ENCODE data around the gene ZNF169.
"Not testable (repeated sequence)": the region's sequence is repeated elsewhere in the genome, so short reads cannot be mapped to it uniquely, and the experiment has no call there.

Gene ZNF169

DNA sequence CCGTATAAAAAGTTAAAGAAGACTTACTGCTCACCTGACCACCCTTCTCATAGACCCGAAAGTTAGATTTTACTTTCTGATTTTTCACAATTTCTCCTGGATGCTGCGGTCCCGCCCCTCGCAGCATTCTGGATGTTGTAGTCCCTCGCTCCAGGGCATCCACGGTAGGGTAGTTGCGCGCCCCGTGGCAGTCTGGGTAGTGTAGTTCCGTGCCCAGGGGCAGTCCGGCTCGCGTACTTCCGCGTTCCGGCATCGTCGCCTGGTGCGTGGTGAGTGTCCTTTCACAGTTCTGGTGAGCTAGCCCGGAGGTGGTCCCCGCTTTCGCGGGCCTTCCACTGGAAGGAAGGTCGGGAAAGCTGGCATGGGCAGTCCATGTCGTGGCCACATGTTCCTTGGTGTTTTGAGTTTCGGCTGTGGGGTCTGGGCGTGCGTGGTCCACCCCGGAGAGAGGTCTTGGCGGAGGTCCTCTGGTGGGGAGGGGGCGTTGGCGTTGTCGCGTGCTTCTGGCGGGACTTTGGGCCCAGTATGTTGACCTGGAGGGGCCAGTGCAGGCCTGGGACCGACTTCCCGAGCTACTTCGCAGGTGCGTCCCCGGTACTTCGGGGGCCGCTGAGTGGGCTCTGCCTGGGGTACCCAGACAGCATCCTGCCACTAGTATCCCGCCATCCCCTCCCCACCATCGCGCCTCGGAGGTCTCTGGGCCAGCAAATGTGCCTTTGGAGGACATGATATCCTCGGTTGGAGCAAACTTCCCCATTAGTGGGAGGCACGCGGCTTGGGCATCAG lies at the start of gene ZNF169:
Gene ZNF169, plus strand, starts transcription at position 222 of the 786 bp plus-strand sequence. CDS start 19,515 bp downstream, outside the sequence.
- peak; percentile 89 for DNase-seq (ENCODE audit: low spot score)

DNA sequence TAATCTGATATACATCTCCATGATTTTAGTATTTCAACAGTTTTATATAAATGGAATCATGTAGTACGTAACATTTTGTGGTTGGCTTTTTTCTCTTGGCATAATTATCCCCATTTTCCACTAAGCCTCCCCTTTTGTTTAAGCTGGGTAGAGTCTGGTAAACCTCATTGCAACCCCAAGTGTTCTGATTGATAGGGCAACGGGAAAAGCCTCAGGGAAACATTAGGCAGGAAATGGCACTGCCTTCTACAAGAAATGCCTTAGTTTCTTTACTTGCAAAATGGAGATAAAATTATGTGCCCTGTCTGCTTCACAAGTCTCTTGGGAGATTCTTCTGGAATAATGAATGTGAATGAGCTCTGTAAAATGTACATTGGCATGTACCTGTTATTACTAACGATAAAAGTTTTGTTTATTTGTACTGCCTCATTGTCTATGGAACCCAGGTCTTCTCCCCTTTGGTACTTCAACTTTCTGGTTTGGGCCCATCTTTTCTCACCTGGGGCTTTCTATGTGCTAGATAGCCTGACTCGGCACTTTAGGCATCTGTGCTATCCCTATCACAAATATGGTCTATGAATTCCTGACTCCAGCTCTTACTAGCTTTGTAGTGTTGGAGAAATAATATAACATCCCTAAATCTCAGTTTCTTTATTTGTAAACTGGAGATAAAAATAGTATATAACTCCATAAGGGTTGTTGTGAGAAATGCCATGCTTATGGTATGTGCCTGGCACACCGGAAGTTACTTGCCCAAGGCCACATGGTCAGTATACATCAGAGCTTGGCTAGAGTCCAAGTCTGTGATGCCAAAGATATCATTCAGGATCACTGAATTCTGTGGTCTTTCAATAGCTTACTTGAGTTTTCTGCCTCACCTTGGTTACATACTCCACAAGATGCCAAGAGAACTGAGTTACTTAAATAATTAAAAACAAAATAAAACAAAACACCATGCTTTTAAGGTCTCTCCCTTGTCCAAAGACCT lies 48.2 kb upstream of the ZNF169 start:
- peak; percentile 15 for DNase-seq (ENCODE audit: low spot score)

DNA sequence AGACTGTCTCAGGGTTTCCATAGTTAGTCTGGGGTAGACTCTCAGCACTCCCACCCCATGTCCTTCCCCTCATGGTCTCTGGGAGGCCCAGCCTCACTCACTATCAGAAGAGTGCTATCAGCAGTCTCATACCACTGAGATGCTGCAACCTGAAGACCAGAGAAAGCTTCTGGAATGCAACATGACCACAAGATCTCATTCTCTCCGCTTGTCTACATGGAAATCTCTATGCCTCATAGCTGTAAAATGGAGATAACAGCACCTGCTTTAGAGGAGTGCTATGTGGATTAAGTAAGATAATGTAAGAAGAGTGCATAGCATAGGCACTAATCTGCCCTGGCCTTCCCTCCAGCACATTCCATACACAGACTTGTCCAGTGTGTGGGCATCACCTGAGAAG lies 47.0 kb upstream of the ZNF169 start:
- DNase-seq (ENCODE audit: low spot score), result no peak

DNA sequence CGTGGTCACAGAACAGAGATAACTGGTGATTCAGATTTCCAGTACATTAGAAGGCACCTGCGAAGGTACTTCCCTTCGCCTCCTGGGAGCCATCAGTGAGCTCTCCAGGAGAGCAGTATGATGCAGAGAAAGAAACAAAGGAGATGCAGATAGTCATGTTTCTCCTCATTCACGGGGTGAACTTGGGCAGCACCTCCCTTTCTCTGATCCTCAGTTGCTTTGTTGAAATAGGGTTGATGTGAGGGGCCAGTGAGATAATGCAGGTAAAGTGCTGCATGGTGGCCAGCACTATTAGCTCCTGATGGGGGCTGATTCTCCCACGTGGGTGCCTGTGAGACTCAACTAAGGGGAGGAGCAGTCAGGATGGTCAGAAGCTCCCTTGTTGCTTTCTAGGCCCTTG lies 46.6 kb upstream of the ZNF169 start:
- no peak for DNase-seq (ENCODE audit: low spot score)

DNA sequence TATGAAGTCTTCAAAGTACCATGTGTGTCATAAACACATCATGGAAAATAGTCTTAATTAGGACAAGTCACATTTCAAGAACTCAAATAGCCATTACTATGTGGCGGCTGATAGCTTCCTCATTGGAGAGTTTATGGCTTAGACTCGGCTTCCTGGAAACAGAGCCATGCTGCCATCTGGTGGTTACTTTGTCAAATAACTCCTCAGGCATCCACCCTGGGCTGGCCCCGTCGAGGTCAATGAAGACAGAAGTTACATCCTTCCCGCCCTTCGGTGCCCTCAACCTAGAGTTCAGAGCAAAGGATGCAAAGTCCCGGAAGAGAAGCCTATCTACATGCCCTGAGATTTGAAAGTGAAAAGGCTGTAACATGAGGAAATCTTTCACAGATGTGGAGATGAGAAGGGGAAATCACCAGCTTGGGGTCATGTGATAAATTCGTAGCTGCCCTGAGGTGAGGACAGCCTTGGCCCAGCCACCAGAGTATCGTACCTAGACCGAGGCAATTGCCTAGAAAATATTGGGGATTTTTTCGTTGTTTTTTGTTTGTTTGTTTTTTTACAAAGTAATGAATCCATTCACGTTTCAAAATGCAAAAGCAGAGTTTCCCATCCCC lies 45.5 kb upstream of the ZNF169 start:
- peak; percentile 79 for DNase-seq (ENCODE audit: low spot score)

DNA sequence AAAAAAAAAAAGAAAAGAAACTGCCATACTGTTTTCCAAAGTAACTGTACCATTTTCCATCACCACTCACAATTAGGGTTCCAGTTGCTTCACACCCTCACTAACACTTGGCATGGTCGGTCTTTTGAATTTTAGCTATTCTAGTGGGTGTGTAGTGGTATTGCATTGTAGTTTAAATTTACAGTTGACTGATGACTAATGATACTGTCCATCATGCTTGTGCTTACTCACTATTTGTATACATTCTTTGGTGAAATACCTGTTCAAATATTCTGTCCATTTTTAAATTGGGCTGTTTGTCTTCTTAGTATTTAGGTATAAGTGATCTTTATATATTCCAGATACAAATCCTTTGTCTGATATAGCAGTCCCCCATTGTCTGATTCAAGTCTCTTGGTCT lies 36.2 kb upstream of the ZNF169 start:
- DNase-seq (ENCODE audit: low spot score), result peak; percentile 8

DNA sequence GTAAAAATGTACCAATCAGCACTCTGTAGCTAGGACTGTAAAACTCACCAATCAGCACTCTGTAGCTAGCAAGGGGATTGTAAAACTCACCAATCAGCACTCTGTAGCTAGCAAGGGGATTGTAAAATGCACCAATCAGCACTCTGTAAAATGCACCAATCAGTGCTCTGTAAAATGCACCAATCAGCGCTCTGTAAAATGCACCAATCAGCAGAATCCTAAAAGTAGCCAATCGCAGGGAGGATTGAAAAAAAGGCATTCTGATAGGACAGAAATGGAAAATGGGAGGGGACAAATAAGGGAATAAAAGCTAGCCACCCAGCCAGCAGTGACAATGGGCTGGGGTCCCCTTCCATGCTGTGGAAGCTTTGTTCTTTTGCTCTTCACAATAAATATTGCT lies 33.7 kb upstream of the ZNF169 start:
- DNase-seq (ENCODE audit: low spot score), result not testable (repeated sequence)

DNA sequence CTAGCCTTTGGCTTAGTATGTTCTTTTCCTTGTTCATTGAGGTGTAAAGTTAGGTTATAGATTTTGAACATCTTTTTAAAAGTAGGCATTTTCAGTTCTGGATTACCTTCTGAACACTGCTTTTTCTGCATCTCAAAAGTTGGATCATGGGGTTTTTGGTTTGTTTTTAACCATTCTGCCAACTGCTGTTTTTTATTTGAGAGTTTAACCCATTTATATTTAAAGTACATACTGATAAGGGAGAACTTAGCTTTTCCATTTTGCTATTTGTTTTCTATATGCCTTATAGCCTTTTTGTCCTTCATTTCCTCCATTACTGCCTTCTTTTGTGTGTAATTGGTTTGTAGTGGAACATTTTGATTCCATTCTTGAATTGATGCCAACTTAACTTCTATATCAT lies 30.5 kb upstream of the ZNF169 start:
- no peak for DNase-seq (ENCODE audit: low spot score)

DNA sequence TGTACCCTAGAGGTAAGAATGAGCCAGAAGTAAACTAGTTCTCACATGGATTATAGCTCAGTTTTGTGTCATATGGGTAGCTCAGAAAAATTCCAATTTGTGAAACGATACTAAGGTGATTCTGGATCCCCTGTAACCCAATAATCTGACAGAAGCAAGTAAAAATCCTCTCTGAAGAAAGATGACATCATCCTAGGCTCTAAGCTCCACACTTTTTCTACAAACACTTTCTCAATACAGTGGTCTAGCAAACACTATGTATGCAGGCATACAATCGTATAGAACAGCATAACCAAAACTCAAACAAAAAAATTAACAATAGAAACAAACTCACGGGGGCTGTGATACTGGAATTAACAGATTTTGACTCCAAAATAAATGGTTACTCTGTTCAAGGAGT lies 26.7 kb upstream of the ZNF169 start:
- DNase-seq (ENCODE audit: low spot score), result no peak

DNA sequence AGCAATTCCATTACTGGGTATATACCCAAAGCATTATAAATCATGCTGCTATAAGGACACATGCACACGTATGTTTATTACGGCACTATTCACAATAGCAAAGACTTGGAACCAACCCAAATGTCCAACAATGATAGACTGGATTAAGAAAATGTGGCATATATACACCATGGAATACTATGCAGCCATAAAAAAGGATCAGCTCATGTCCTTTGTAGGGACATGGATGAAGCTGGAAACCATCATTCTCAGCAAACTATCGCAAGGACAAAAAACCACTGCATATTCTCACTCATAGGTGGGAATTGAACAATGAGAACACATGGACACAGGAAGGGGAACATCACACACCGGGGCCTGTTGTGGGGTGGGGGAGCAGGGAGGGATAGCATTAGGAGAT lies 18.0 kb upstream of the ZNF169 start:
- DNase-seq (ENCODE audit: low spot score), result not testable (repeated sequence)

DNA sequence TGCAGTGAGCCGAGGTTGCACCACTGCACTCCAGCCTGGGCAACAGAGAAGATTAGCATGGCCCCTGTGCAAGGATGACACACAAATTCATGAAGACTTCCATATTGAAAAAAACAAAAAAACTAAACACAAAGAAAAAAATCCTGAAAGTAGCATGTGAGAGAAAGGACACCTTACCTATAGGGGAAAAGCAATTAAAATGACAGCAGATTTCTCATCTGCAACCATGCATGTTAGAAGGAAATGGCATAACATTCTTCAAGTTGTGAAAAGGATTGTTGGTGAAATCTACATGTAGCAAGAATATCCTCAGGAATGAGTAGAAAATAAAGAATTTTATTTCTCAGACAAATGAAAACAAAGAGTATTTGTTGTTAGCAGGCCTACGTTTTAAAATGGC lies 13.4 kb upstream of the ZNF169 start:
- DNase-seq (ENCODE audit: low spot score), result no peak

DNA sequence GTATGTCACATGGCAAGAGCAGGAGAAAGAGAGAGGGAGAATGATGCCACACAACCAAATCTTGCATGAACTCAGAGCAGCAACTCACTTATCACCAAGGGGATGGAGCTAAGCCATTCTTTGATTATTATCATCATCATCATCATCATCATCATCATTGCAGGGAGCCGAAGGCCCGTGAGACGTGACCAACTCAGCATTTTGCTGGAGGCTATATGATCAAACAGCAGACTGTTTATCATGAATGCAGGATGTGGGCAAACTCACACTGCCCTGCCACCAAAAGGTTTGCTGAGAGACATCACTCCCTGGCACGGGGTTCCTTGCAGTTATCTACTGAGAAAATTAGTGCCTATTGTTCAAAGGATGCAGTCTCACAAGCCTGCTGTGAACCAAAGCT lies 8.6 kb upstream of the ZNF169 start:
- DNase-seq (ENCODE audit: low spot score), result no peak

DNA sequence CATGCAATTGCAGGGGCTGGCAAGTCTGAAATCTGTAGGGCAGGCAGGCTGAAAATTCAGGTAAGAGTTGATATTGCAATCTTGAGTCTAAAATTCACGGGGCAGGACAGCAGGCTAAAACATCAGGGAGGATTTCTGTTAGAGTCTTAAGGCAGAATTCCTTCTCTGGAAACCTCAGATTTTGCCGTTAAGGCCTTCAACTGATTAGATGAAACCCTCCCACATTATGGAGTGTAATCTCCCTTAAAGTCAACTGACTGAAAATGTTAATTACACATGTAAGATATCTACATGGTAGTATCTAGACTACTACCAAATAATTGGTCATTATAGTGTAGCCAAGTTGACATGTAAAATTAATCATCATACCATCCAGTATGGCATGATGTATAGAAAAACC lies 3.1 kb upstream of the ZNF169 start:
- no peak for DNase-seq (ENCODE audit: low spot score)

DNA sequence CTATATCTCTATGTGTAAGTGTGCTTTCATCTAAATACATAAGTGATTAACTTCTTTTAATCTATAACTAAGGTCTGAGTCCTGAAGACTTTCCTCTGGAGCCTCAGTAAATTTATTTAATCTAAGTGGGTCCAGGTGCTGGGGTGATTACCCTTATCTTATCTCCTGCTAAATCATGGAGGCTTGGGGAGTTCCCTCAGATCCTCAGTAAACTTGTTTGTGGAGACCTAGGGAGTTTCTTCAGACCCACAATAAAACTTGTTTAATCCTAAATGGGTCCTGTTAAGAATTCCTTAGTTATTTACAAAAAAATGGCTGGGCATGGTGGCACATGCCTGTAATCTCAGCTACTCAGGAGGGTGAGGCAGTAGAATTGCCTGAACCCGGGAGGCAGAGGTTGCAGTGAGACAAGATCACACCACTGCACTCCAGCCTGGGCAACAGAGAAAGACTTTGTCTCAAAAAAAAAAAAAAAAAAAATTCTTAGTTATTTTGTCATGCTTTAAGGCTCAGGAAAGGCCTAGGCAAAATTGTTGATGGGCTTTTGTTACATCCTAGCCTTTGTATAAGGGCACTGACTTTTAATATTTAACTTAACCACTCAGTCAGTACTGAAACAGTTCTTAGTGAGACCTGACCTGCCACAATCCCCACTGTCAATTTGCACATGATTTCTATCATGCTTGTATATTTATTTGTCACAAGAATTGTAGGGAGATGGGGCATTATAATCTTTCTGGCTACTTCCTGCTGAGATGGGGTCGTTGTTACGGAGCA lies 6.7 kb downstream of the ZNF169 start:
- DNase-seq (ENCODE audit: low spot score), result peak; percentile 17

DNA sequence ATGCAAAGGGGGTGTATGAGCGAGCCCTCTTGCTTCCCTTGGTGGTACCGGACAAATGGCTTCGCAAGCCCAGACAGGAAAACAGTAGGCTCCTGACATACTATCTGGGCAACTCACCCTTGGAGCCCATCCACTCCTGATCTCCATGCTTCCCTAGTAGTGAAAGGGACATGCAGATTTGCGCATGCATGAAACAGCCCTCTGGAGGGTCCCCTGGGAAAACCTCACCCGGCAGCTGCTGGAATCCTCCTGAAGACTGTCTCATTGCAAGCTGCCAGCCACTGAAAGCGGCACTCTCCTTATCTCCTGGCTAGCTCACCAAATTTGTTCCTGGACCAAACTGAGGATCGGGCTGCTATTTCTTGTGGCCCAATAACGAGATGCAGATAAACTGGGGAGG lies 10.2 kb downstream of the ZNF169 start:
- DNase-seq (ENCODE audit: low spot score), result no peak

DNA sequence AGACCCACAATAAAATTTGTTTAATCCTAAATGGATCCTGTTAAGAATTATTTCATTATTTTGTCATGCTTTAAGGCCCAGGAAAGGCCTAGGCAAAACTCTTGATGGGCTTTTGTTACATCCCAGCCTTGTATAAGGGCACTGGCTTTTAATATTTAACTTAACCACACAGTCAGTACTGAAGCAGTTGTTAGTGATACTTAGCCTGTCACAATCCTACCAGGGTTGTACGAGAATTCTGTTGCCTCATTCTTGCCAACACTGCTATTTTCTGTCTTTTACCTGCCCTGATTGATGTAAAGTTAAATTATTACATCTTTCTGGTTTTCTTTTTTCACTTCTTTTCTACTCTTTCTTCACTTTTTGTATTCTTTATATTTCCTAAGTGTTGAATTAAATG lies 10.9 kb downstream of the ZNF169 start:
- DNase-seq (ENCODE audit: low spot score), result peak; percentile 45

DNA sequence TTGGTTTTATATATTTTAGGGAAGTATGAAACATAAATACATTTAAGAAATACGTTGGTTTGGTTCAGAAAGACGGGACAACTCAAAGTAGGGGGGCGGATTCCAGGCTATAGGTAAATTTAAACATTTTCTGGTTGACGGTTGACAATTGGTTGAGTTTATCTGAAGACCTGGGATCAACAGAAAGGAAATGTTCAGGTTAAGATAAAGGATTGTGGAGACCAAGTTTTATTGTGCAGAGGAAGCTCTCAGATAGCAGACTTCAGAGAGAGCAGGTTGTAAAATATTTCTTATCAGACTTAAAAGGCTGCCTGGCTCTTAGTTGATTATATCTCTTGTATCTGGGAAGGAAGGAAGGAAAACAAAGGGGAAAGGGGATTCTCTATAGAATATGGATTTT lies 17.9 kb downstream of the ZNF169 start:
- DNase-seq (ENCODE audit: low spot score), result not testable (repeated sequence)

DNA sequence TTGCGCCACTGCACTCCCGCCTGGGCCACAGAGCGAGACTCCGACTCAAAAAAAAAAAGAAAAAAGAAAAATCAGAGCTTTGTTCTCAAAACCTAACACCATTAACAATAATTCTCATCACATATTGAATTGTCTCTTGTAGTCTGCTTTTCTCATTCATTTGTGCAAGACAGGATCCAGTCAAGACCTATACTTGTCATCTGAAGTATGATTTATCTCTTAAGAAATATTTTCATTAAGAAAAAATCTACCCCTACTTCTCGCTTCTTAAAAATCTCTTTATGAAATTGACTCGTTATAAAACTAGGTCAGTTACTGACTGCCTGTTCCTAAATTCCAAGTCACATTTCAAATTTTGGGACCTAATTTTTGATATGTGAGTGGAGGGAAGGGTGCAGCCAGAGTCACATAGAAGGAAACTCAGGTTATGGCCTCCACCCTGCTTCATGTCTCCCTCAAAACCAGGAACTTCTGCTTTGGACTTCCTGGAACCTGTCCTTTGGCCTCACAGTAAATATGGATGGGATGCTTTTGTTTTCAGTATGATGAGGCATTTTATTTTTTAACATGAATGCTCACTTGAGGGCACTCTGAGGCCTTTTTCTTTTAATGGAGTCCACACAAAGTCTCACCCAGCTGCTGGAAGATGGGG lies 18.9 kb downstream of the ZNF169 start:
- no peak for DNase-seq (ENCODE audit: low spot score)

DNA sequence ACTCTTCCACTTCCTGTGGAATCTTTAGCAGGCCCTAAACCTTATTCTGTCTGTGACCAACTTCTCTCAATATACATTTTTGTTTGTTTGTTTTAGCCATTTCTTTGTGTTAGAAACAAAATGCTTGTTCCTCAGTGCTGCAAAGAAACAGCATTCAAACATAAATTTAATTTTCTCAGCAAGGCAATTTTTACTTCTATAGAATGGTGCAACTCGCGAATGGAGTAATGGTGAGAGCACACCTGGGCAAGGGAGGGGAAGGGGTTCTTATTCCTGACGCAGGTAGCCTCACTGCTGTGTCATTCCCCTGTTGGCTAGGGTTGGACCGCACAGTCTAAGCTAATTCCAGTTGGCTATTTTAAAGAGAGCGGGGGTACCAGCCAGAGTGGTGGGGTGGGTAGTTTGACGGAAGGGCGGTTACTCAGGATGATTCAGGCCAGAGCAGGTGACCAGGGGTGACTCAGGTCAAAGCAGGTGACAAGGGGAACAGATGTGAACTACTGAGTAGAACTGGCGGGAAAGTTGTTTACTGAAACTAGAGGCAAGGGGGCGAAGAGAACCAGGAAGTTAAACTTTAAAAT lies 21.4 kb downstream of the ZNF169 start:
- DNase-seq (ENCODE audit: low spot score), result no peak

DNA sequence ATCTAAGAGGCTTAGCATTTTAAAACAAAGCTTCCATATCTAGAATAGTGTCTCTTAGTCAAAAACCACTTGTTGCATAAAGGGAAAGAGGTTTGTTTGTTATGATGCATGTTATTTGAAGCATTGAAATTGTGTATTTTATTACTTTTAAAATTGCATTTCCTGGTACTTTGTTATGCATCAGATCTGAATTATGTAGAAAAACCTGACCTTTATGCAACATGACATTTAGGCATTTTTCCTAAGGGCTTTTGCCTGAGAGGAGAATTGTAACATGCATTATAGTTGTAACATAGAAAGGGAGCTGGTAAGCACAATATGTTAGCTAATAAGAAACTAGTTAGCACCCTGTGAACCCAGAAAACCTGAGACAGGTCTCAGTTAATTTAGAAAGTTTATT lies 22.0 kb downstream of the ZNF169 start:
- no peak for DNase-seq (ENCODE audit: low spot score)

DNA sequence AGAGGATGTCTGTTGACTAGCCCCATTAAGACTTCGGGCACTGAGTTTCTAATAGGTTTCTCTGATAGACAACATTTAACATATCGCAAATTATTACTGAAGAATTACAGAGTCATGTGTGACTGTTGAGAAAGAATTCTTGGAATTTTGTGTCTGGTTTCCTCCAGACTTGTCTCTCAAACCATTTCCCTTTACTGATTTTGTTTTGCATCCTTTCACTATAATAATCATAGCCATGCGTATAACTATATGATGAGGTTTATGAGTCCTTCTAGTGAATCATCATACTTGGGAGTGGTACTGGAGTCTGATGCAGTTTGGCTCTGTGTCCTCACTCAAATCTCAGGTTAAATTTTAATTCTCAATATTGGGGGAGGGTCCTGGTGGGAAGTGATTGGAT lies 27.0 kb downstream of the ZNF169 start:
- no peak for DNase-seq (ENCODE audit: low spot score)
